HepG2 (cell line): Measurements from ENCODE around the gene FANCG. TPM values are rescaled to one million over a fixed set of nuclear protein-coding genes. Genes with fewer than 3 reads are reported as not detected.

Experiments
- GZF1 ChIP-seq: sonication (generic); formaldehyde crosslinking; IDR thresholded peaks from 2 replicates; pipeline ENCODE4 v1.5.1; 2020; ENCODE audit warnings: mild to moderate bottlenecking, missing genetic modification reagents
- HCFC1 ChIP-seq: fragments of 150-350 bp; IDR thresholded peaks from 2 replicates; pipeline ENCODE4 v1.6.1; 2014; ENCODE audit warnings: low read depth, low read length
- MAFK ChIP-seq, 2 experiments: IDR thresholded peaks in 1 of 2; conservative IDR thresholded peaks in 1 of 2; 2 replicates each; pipeline ENCODE4 v1.6.1; 2011; ENCODE audit warnings: improper control_type of control experiment in 2 of 2, low read length in 2 of 2
- PHF20 ChIP-seq: sonication (generic); formaldehyde crosslinking; IDR thresholded peaks from 2 replicates; pipeline ENCODE4 v1.5.0; 2020; ENCODE audit warnings: mild to moderate bottlenecking, missing genetic modification reagents
- polyA plus RNA-seq, 8 experiments: library from polyadenylated mRNA; depleted of rRNA in 3 of 8; stranded (reverse) in 7 of 8; unstranded in 1 of 8; fragments of >200 nt; fragmentation: Illumina TruSeq in 4 of 8; extraction: Trizol in 4 of 8; gene quantifications; 2 replicates each; pipeline versions ENCODE4 v1.2.1 to v1.2.3, GENCODE V29; 2011 to 2016; ENCODE audit warnings: low read depth in 4 of 8, missing spikeins in 1 of 8, mixed read lengths in 1 of 8; ENCODE audit not compliant: insufficient read depth in 1 of 8
- total RNA-seq, 5 experiments: library from RNA; depleted of rRNA; stranded (reverse); fragments of >200 nt; fragmentation: Illumina TruSeq; extraction: Trizol; gene quantifications; 2 replicates each; pipeline ENCODE4 v1.2.3, GENCODE V29; 2016; ENCODE audit warnings: low read depth in 1 of 5
- TF ChIP-seq, protein P1 (sequence below), 2 experiments: fragments of 450-650 bp in 1 of 2; sonication (generic) in 1 of 2; formaldehyde crosslinking; IDR thresholded peaks; 2 replicates each; pipeline versions ENCODE4 v1.5.0 to v1.8.0; 2020 to 2022; ENCODE audit warnings: mild to moderate bottlenecking in 1 of 2, missing genetic modification reagents in 1 of 2
- TF ChIP-seq, protein P2 (sequence below): sonication (generic); formaldehyde crosslinking; IDR thresholded peaks from 2 replicates; pipeline ENCODE4 v1.5.1; 2020; ENCODE audit warnings: mild to moderate bottlenecking, missing genetic modification reagents, borderline replicate concordance
- TF ChIP-seq, protein P3 (sequence below): sonication (generic); formaldehyde crosslinking; IDR thresholded peaks from 2 replicates; pipeline ENCODE4 v1.5.0; 2020; ENCODE audit warnings: missing genetic modification reagents
- TF ChIP-seq, protein P4 (sequence below): sonication (generic); formaldehyde crosslinking; IDR thresholded peaks from one replicate; pipeline ENCODE4 v1.5.1; 2020; ENCODE audit warnings: mild to moderate bottlenecking, missing genetic modification reagents; ENCODE audit errors: not compliant biosample characterization
- TF ChIP-seq, protein P5 (sequence below): IDR thresholded peaks from 2 replicates; pipeline ENCODE4 v1.6.1; 2012; ENCODE audit warnings: inconsistent platforms
- TF ChIP-seq, protein P6 (sequence below): sonication (generic); formaldehyde crosslinking; IDR thresholded peaks from 2 replicates; pipeline ENCODE4 v1.5.0; 2020; ENCODE audit warnings: mild to moderate bottlenecking, missing genetic modification reagents

FANCG gene
- total and polyA plus RNA-seq, 2 of the 13 experiments (the other 11 are each of a cell fraction or from before 2014, with no cell fraction given): 14.4 to 45.1 TPM

DNA sequence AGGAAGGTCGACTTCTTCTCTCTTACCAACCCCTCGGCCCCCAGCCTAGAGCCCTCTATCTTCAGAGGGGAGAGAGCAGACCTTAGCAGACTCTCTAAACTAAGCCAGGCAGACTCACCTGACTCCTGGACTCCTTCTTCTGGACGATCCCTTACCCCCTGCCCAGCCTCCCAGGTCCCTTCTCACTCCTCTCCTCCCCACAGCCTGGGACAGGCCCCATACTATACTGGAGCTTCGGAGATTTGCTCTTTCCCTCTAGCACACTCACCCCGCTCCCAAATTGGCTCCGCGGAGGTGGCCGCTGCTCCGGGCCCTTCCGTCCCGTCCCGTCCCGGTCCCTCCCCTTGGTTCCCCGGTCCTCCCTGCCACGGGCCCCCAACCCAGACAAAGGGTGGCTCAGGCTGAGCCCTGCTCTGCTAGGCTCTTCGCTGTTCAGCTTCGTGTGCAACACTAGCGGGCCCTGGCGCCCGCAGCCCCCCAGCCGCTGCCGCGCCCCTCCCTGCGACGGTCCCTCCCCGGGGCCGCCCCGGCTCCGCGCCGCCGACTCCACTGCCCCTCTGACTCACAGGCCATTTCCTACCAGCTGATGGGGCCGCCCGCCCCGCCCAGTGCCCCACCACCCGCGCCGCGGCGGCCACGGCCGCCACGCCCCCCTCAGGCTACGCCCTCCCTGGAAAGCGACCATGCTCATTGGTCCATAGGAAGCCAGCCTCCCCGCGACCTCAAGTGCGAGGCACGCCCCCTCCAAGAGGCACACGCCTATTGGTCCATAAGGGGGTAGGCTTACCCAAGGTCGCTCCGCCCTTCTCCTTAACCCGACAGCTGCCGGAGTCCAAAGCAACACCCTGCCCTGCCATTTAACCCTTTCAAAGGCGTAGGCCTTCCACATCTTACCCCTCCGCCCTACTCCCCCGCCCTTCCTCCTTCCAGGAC, 31.5 kb upstream of the FANCG start (continued):
- TF ChIP-seq, protein P1, sequence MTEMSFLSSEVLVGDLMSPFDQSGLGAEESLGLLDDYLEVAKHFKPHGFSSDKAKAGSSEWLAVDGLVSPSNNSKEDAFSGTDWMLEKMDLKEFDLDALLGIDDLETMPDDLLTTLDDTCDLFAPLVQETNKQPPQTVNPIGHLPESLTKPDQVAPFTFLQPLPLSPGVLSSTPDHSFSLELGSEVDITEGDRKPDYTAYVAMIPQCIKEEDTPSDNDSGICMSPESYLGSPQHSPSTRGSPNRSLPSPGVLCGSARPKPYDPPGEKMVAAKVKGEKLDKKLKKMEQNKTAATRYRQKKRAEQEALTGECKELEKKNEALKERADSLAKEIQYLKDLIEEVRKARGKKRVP (CRISPR knock-in tag; IDR thresholded peaks at IDR 0.05): no peak
- TF ChIP-seq MAFK (conservative IDR thresholded peaks at IDR 0.05 in 1 of 2, IDR thresholded peaks at IDR 0.05 in 1 of 2; ENCODE audit: low read length in 2 of 2) (no peak), HCFC1 (no peak), PHF20 (no peak), GZF1 (no peak)
- TF ChIP-seq, protein P2, sequence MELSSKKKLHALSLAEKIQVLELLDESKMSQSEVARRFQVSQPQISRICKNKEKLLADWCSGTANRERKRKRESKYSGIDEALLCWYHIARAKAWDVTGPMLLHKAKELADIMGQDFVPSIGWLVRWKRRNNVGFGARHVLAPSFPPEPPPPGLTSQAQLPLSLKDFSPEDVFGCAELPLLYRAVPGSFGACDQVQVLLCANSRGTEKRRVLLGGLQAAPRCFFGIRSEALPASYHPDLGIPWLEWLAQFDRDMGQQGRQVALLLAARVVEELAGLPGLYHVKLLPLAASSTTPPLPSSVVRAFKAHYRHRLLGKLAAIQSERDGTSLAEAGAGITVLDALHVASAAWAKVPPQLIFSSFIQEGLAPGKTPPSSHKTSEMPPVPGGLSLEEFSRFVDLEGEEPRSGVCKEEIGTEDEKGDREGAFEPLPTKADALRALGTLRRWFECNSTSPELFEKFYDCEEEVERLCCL (CRISPR knock-in tag): no peak
- TF ChIP-seq, protein P3, sequence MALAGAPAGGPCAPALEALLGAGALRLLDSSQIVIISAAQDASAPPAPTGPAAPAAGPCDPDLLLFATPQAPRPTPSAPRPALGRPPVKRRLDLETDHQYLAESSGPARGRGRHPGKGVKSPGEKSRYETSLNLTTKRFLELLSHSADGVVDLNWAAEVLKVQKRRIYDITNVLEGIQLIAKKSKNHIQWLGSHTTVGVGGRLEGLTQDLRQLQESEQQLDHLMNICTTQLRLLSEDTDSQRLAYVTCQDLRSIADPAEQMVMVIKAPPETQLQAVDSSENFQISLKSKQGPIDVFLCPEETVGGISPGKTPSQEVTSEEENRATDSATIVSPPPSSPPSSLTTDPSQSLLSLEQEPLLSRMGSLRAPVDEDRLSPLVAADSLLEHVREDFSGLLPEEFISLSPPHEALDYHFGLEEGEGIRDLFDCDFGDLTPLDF (CRISPR knock-in tag): no peak
- TF ChIP-seq, protein P4, sequence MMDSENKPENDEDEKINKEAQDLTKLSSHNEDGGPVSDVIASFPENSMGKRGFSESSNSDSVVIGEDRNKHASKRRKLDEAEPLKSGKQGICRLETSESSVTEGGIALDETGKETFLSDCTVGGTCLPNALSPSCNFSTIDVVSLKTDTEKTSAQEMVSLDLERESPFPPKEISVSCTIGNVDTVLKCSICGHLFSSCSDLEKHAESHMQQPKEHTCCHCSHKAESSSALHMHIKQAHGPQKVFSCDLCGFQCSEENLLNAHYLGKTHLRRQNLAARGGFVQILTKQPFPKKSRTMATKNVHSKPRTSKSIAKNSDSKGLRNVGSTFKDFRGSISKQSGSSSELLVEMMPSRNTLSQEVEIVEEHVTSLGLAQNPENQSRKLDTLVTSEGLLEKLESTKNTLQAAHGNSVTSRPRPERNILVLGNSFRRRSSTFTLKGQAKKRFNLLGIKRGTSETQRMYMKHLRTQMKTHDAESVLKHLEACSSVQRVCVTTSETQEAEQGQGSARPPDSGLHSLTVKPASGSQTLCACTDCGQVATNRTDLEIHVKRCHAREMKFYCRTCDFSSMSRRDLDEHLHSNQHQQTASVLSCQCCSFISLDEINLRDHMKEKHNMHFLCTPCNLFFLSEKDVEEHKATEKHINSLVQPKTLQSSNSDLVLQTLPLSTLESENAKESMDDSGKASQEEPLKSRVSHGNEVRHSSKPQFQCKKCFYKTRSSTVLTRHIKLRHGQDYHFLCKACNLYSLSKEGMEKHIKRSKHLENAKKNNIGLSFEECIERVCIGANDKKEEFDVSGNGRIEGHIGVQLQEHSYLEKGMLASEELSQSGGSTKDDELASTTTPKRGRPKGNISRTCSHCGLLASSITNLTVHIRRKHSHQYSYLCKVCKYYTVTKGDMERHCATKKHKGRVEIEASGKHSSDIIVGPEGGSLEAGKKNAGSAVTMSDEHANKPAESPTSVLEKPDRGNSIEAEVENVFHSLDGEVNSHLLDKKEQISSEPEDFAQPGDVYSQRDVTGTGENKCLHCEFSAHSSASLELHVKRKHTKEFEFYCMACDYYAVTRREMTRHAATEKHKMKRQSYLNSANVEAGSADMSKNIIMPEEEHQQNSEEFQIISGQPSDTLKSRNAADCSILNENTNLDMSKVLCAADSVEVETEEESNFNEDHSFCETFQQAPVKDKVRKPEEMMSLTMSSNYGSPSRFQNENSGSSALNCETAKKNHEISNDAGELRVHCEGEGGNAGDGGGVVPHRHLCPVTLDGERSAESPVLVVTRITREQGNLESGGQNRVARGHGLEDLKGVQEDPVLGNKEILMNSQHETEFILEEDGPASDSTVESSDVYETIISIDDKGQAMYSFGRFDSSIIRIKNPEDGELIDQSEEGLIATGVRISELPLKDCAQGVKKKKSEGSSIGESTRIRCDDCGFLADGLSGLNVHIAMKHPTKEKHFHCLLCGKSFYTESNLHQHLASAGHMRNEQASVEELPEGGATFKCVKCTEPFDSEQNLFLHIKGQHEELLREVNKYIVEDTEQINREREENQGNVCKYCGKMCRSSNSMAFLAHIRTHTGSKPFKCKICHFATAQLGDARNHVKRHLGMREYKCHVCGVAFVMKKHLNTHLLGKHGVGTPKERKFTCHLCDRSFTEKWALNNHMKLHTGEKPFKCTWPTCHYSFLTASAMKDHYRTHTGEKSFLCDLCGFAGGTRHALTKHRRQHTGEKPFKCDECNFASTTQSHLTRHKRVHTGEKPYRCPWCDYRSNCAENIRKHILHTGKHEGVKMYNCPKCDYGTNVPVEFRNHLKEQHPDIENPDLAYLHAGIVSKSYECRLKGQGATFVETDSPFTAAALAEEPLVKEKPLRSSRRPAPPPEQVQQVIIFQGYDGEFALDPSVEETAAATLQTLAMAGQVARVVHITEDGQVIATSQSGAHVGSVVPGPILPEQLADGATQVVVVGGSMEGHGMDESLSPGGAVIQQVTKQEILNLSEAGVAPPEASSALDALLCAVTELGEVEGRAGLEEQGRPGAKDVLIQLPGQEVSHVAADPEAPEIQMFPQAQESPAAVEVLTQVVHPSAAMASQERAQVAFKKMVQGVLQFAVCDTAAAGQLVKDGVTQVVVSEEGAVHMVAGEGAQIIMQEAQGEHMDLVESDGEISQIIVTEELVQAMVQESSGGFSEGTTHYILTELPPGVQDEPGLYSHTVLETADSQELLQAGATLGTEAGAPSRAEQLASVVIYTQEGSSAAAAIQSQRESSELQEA (CRISPR knock-in tag): no peak
- TF ChIP-seq, protein P5, sequence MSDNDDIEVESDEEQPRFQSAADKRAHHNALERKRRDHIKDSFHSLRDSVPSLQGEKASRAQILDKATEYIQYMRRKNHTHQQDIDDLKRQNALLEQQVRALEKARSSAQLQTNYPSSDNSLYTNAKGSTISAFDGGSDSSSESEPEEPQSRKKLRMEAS: no peak; the same call in 1 of the 2 replicates
- TF ChIP-seq, protein P6, sequence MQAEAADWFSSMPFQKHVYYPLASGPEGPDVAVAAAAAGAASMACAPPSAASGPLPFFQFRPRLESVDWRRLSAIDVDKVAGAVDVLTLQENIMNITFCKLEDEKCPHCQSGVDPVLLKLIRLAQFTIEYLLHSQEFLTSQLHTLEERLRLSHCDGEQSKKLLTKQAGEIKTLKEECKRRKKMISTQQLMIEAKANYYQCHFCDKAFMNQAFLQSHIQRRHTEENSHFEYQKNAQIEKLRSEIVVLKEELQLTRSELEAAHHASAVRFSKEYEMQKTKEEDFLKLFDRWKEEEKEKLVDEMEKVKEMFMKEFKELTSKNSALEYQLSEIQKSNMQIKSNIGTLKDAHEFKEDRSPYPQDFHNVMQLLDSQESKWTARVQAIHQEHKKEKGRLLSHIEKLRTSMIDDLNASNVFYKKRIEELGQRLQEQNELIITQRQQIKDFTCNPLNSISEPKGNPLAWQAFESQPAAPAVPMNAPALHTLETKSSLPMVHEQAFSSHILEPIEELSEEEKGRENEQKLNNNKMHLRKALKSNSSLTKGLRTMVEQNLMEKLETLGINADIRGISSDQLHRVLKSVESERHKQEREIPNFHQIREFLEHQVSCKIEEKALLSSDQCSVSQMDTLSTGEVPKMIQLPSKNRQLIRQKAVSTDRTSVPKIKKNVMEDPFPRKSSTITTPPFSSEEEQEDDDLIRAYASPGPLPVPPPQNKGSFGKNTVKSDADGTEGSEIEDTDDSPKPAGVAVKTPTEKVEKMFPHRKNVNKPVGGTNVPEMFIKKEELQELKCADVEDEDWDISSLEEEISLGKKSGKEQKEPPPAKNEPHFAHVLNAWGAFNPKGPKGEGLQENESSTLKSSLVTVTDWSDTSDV (CRISPR knock-in tag): no peak
